Renal cortical epithelial cell (primary cell): ENCODE data around the gene CACNA1B. TPM values are rescaled to one million over a fixed set of nuclear protein-coding genes. Genes with fewer than 3 reads are reported as not detected.

Experiments
- DNase-seq: peaks from one replicate; pipeline ENCODE4 v3.0.0-alpha.2; 2011; ENCODE audit warnings: low read depth
- total RNA-seq: library from RNA; depleted of rRNA; stranded (reverse); fragments of >200 nt; gene quantifications from 2 replicates; pipeline ENCODE4 v1.2.3, GENCODE V29; 2014

Gene CACNA1B
- total RNA-seq, 1 donor from 2014 or later = 0.05 TPM

GRCh38 chr9:137920753-137921152 is 43.2 kb downstream of the CACNA1B start:
- no peak for DNase-seq

GRCh38 chr9:137924169-137924568 is 46.6 kb downstream of the CACNA1B start:
- DNase-seq = no peak

GRCh38 chr9:137924761-137925369 is 47.3 kb downstream of the CACNA1B start:
- DNase-seq = no peak

- DNase-seq = no peak
These were observed 66.1 kb downstream of the CACNA1B start for GRCh38 chr9:137943655-137944054.

GRCh38 chr9:137945581-137945980 is 68.0 kb downstream of the CACNA1B start:
- no peak for DNase-seq

GRCh38 chr9:137946993-137947392 is 69.4 kb downstream of the CACNA1B start:
- DNase-seq = no peak

- DNase-seq = no peak
These were observed 71.1 kb downstream of the CACNA1B start for GRCh38 chr9:137948642-137949041.

- no peak for DNase-seq
These were observed 71.7 kb downstream of the CACNA1B start for GRCh38 chr9:137949260-137949659.

- no peak for DNase-seq
These were observed 73.5 kb downstream of the CACNA1B start for GRCh38 chr9:137951107-137951506.

GRCh38 chr9:137951597-137952490 is 74.3 kb downstream of the CACNA1B start:
- DNase-seq = no peak

GRCh38 chr9:137952976-137953666 is 75.5 kb downstream of the CACNA1B start:
- DNase-seq = no peak

GRCh38 chr9:137953683-137954438 is 76.3 kb downstream of the CACNA1B start:
- DNase-seq = no peak

GRCh38 chr9:137955224-137955570 is 77.6 kb downstream of the CACNA1B start:
- DNase-seq = no peak

GRCh38 chr9:137955586-137955985 is 78.0 kb downstream of the CACNA1B start:
- DNase-seq = no peak

- DNase-seq = no peak
These were observed 78.5 kb downstream of the CACNA1B start for GRCh38 chr9:137956039-137956438.

GRCh38 chr9:137956688-137957385 is 79.3 kb downstream of the CACNA1B start:
- DNase-seq = no peak

GRCh38 chr9:137959641-137960411 is 82.2 kb downstream of the CACNA1B start:
- DNase-seq = no peak

- DNase-seq = no peak
These were observed 82.9 kb downstream of the CACNA1B start for GRCh38 chr9:137960496-137960895.

GRCh38 chr9:137963525-137963924 is 85.9 kb downstream of the CACNA1B start:
- no peak for DNase-seq

GRCh38 chr9:137965177-137965795 is 87.7 kb downstream of the CACNA1B start:
- DNase-seq = no peak
